Right lobe of liver (tissue), 4 donors: ENCODE measurements around the gene STRADB.

ENCODE experiments used
- CTCF ChIP-seq, 4 donors: fragments of 200-600 bp in 3 of 4; fragments of 450-650 bp in 1 of 4; IDR thresholded peaks; one replicate each; pipeline versions ENCODE4 v1.5.1 to v1.8.0; 2016 to 2022; ENCODE audit warnings: antibody characterized with exemption in 4 of 4, mild to moderate bottlenecking in 2 of 4
- POLR2A ChIP-seq: fragments of 450-650 bp; IDR thresholded peaks from one replicate; pipeline ENCODE4 v1.6.1; 2017; ENCODE audit warnings: antibody characterized with exemption, mild to moderate bottlenecking
- donor health status: DM: no; HTN: no; CAD: no.
- donor health status: DM: no; HTN: no; CAD: no.
- donor health status: DM: no; HTN: yes; CAD: no.

GRCh38 chr2:201448701-201449100 lies 2.8 kb upstream of the STRADB start:
- TF ChIP-seq POLR2A (no peak), CTCF (IDR thresholded peaks at IDR 0.05) (no peak)
